K562 (cell line): ENCODE results near the gene IRAK2. TPM values are rescaled to one million over a fixed set of nuclear protein-coding genes. Genes with fewer than 3 reads are reported as not detected.

Experiments
- ATAC-seq: fragments of 200-7000 bp; cut with Tn5 transposase; 3 replicates; pipeline ENCODE4 v1.9.1; 2020; ENCODE audit warnings: moderate library complexity
- BruUV-seq: library from RNA; stranded (reverse); fragments of 400-500 nt; replicated peaks from 2 replicates; lab custom pipeline; 2021; lab: Mats Ljungman, UMichigan
- CTCF ChIA-PET: fragments of 300-600 bp; formaldehyde crosslinking; extraction: SDS; loops from one replicate; lab custom pipeline; 2021; ENCODE audit warnings: low intra/inter-chr PET ratio; lab: Yijun Ruan, JAX
- POLR2A ChIA-PET: fragments of 300-600, 350-650 bp; sonication (Branson Sonifier 250); formaldehyde crosslinking; extraction: SDS; loops from one replicate; lab custom pipeline; 2021; ENCODE audit warnings: antibody characterized with exemption, inconsistent platforms; lab: Yijun Ruan, JAX
- DNase-seq, 4 experiments: peaks; one replicate each; pipeline versions ENCODE4 v3.0.0 to v3.0.0-alpha.2; 2011 to 2018; ENCODE audit warnings: low spot score in 3 of 4, mixed read lengths in 3 of 4; ENCODE audit errors: extremely low read depth in 1 of 4
- FAIRE-seq: peaks from 2 replicates; lab custom pipeline; 2011; peaks lifted over from hg19 to GRCh38; lab: Jason Lieb, UNC
- H2AFZ ChIP-seq: 2 replicates; pipeline ENCODE4 v1.6.0; 2011; ENCODE audit warnings: low read depth, low read length, control low read depth, inconsistent platforms
- H3K27ac ChIP-seq: fragments of 200-600 bp; 3 replicates; pipeline ENCODE4 v1.8.0; 2011; ENCODE audit warnings: low read depth, mild to moderate bottlenecking, control low read depth, inconsistent platforms, low read length, moderate library complexity, mixed read lengths; ENCODE audit errors: extremely low read depth
- H3K27me3 ChIP-seq, 2 experiments: fragments of 300-600 bp in 1 of 2; 2 replicates in 1 of 2; 3 replicates in 1 of 2; pipeline versions ENCODE4 v1.6.0 to v1.8.0; 2011; ENCODE audit warnings: inconsistent platforms in 2 of 2, low read length in 2 of 2, mild to moderate bottlenecking in 1 of 2, mixed read lengths in 1 of 2, moderate library complexity in 1 of 2; ENCODE audit not compliant: control insufficient read depth in 2 of 2, insufficient read depth in 2 of 2
- H3K36me3 ChIP-seq: fragments of 300-600 bp; 3 replicates; pipeline ENCODE4 v1.8.0; 2011; ENCODE audit warnings: mild to moderate bottlenecking, low read length, inconsistent platforms; ENCODE audit not compliant: control insufficient read depth, insufficient read depth
- H3K4me1 ChIP-seq, 2 experiments: fragments of 200-600 bp in 1 of 2; replicated peaks in 1 of 2; 2 replicates in 1 of 2; 3 replicates in 1 of 2; pipeline versions ENCODE4 v1.5.1 to v1.8.0; 2011; ENCODE audit warnings: inconsistent platforms in 2 of 2, low read length in 2 of 2, mild to moderate bottlenecking in 1 of 2, mixed read lengths in 1 of 2, moderate library complexity in 1 of 2; ENCODE audit not compliant: control insufficient read depth in 2 of 2, insufficient read depth in 2 of 2
- H3K4me2 ChIP-seq: 2 replicates; pipeline ENCODE4 v1.6.1; 2011; ENCODE audit warnings: low read length, control low read depth, inconsistent platforms, mixed read lengths; ENCODE audit not compliant: insufficient read depth
- H3K4me3 ChIP-seq: fragments of 200-600 bp; sonication (generic), shearing (Covaris generic); 2 replicates; pipeline ENCODE4 v1.5.1; 2016; ENCODE audit warnings: control low read depth, inconsistent platforms
- H3K79me2 ChIP-seq: fragments of 200-600 bp; 3 replicates; pipeline ENCODE4 v1.8.0; 2011; ENCODE audit warnings: low read length, inconsistent platforms; ENCODE audit not compliant: control insufficient read depth, insufficient read depth
- H3K9ac ChIP-seq, 2 experiments: 2 replicates each; pipeline versions ENCODE4 v1.6.0 to v1.6.1; 2011; ENCODE audit warnings: low read depth in 2 of 2, low read length in 2 of 2, control low read depth in 1 of 2, inconsistent platforms in 1 of 2, mild to moderate bottlenecking in 1 of 2, mixed read lengths in 1 of 2; ENCODE audit not compliant: insufficient read depth in 1 of 2
- H3K9me1 ChIP-seq: one replicate; pipeline ENCODE4 v1.6.0; 2011; ENCODE audit warnings: inconsistent platforms, mild to moderate bottlenecking, low read length, moderate library complexity; ENCODE audit not compliant: control insufficient read depth, insufficient read depth
- H3K9me3 ChIP-seq: replicated peaks from 2 replicates; pipeline ENCODE4 v1.5.1; 2011; ENCODE audit warnings: low read depth, low read length, inconsistent platforms; ENCODE audit not compliant: control insufficient read depth, insufficient read depth
- H4K20me1 ChIP-seq: replicated peaks from 2 replicates; pipeline ENCODE4 v1.6.1; 2011; ENCODE audit warnings: low read length, inconsistent platforms, mixed read lengths; ENCODE audit not compliant: control insufficient read depth, insufficient read depth
- ARID1B ChIP-seq: fragments of 450-650 bp; IDR thresholded peaks from 2 replicates; pipeline ENCODE4 v1.6.1; 2016; ENCODE audit warnings: antibody characterized with exemption, mild to moderate bottlenecking, inconsistent platforms
- C11orf30 ChIP-seq: fragments of 450-650 bp; IDR thresholded peaks from 2 replicates; pipeline ENCODE4 v1.6.1; 2016; ENCODE audit warnings: low read depth, mild to moderate bottlenecking
- CBFA2T3 ChIP-seq: fragments of 450-650 bp; IDR thresholded peaks from 2 replicates; pipeline ENCODE4 v1.6.1; 2017
- CCAR2 ChIP-seq: fragments of 200-400 bp; formaldehyde crosslinking; IDR thresholded peaks from 2 replicates; pipeline ENCODE4 v1.6.1; 2017; ENCODE audit warnings: mild to moderate bottlenecking, low read depth, low read length
- DPF2 ChIP-seq: fragments of 450-650 bp; IDR thresholded peaks from 2 replicates; pipeline ENCODE4 v1.6.1; 2016
- MTA3 ChIP-seq: fragments of 450-650 bp; formaldehyde crosslinking; IDR thresholded peaks from 2 replicates; pipeline ENCODE4 v1.6.1; 2017; ENCODE audit warnings: mild to moderate bottlenecking, borderline replicate concordance
- NFATC3 ChIP-seq: fragments of 450-650 bp; IDR thresholded peaks from 2 replicates; pipeline ENCODE4 v1.6.1; 2017; ENCODE audit warnings: mild to moderate bottlenecking
- NFE2 ChIP-seq: IDR thresholded peaks from 2 replicates; pipeline ENCODE4 v1.6.1; 2014; ENCODE audit warnings: antibody characterized with exemption, low read depth
- RBBP5 ChIP-seq: fragments of 200-600 bp; sonication (generic); IDR thresholded peaks from 2 replicates; pipeline ENCODE4 v1.6.1; 2012; ENCODE audit warnings: borderline replicate concordance, mild to moderate bottlenecking, low read length, control low read depth, inconsistent platforms; ENCODE audit not compliant: insufficient read depth, poor library complexity, severe bottlenecking
- SOX6 ChIP-seq: fragments of 450-650 bp; IDR thresholded peaks from 2 replicates; pipeline ENCODE4 v1.6.1; 2014; ENCODE audit warnings: mild to moderate bottlenecking
- TAF15 ChIP-seq: fragments of 200-400 bp; formaldehyde crosslinking; IDR thresholded peaks from 2 replicates; pipeline ENCODE4 v1.6.1; 2017; ENCODE audit warnings: mild to moderate bottlenecking, low read depth, low read length, moderate library complexity
- TCF3 ChIP-seq: sonication (generic); formaldehyde crosslinking; IDR thresholded peaks from 2 replicates; pipeline ENCODE4 v1.4.0; 2020; ENCODE audit warnings: mild to moderate bottlenecking, missing genetic modification reagents
- ZBTB7A ChIP-seq: IDR thresholded peaks from 2 replicates; pipeline ENCODE4 v1.6.1; 2011; ENCODE audit warnings: low read depth, mild to moderate bottlenecking, low read length, moderate library complexity, borderline replicate concordance; ENCODE audit not compliant: control insufficient read depth
- ZNF263 ChIP-seq: sonication (generic); formaldehyde crosslinking; IDR thresholded peaks from 2 replicates; pipeline ENCODE4 v1.8.0; 2022; ENCODE audit warnings: mild to moderate bottlenecking, missing genetic modification reagents, borderline replicate concordance
- ZNF41 ChIP-seq: fragments of 250-450 bp; sonication (Bioruptor Pico); conservative IDR thresholded peaks from 2 replicates; pipeline ENCODE4 v1.4.0; 2020; ENCODE audit warnings: mild to moderate bottlenecking
- ZNF592 ChIP-seq: fragments of 450-650 bp; IDR thresholded peaks from 2 replicates; pipeline ENCODE4 v1.6.1; 2017; ENCODE audit warnings: antibody characterized with exemption, mild to moderate bottlenecking
- ZNF740 ChIP-seq, 3 experiments: fragments of 200-800 bp in 1 of 3; sonication (Bioruptor generic) in 1 of 3; sonication (generic) in 1 of 3; formaldehyde crosslinking in 1 of 3; IDR thresholded peaks; 2 replicates each; pipeline versions ENCODE4 v1.6.1 to v1.8.0; 2016 to 2022; ENCODE audit warnings: mild to moderate bottlenecking in 2 of 3, missing compliant biosample characterization in 2 of 3, missing genetic modification characterization in 2 of 3, missing genetic modification reagents in 1 of 3
- WGBS: fragments of 100-300 bp; shearing (Covaris generic); methylation state at CpG from one replicate; pipeline ENCODE4 v1.1.6; 2016; ENCODE audit warnings: low coverage, mixed read lengths; ENCODE audit not compliant: insufficient coverage; ENCODE audit errors: missing lambda C conversion rate; 5-methylcytosine and 5-hydroxymethylcytosine counted together
- in situ Hi-C: fragments of 300-500 bp; cut with MboI; formaldehyde crosslinking; loops from 4 replicates; pipeline ENCODE4 v1.15.0; 2018; ENCODE audit warnings: inconsistent platforms, mixed read lengths
- intact Hi-C: fragments of 100-400 bp; cut with micrococcal nuclease; formaldehyde crosslinking; loops from 2 replicates; pipeline ENCODE4 v1.14.2; 2022
- polyA plus RNA-seq, 8 experiments: library from polyadenylated mRNA; depleted of rRNA in 4 of 8; stranded (reverse) in 5 of 8; unstranded in 3 of 8; fragments of >200 nt; fragmentation: Nextera tagmentation in 2 of 8; fragmentation: Illumina TruSeq in 1 of 8; extraction: Ambion mirVana in 2 of 8; extraction: Trizol in 1 of 8; gene quantifications; 2 replicates each; pipeline versions ENCODE4 v1.2.1 to v1.2.3, GENCODE V29; 2011 to 2014; ENCODE audit warnings: inconsistent platforms in 1 of 8, missing spikeins in 1 of 8
- total RNA-seq, 7 experiments: library from RNA; depleted of rRNA in 6 of 7; stranded (reverse); fragments of >200 nt in 6 of 7; fragmentation: Illumina TruSeq in 2 of 7; extraction: Trizol in 2 of 7; gene quantifications; 2 replicates each; pipeline versions ENCODE4 v1.2.1 to v1.2.3, GENCODE V29; 2011 to 2021; ENCODE audit warnings: low replicate concordance in 1 of 7

The IRAK2 gene
- total and polyA plus RNA-seq, 9 of the 15 experiments (the other 6 are each of a cell fraction or from before 2014, with no cell fraction given) = 0.42 to 4.4 (median 2.7) TPM

- DNase-seq (peak in 2 of 4 experiments; percentile 35 to 42), ATAC-seq (peak; percentile 62), FAIRE-seq (no peak)
- intact Hi-C loops = no loop called here
- peak overlapping the region; percentile 50 for H3K4me2 ChIP-seq
- H3K9me3 ChIP-seq = no peaks in the 10 kb centered on the region
- H3K79me2 ChIP-seq = peaks cover 15% of the 10 kb centered on the region
- POLR2A ChIA-PET = interaction anchor here (0.6 to 1.6 kb wide), 10 partner anchors 8 to 127 kb away, joined by 3 to 6 read pairs (median 4); partner anchors contain the start of gene GHRL
- no peaks in the 10 kb centered on the region for H3K9me1 ChIP-seq
- in situ Hi-C loops = no loop called here
- H3K27ac ChIP-seq = peak overlapping the region; percentile 46
- no peak overlapping the region for H3K4me3 ChIP-seq
- peak overlapping the region in 1 of 2 experiments; percentile 17; a peak in 1 of 4 replicates for H3K9ac ChIP-seq
- no peaks in the 10 kb centered on the region for H3K27me3 ChIP-seq
- no TSS peak for BruUV-seq
- no peaks in the 10 kb centered on the region; the same call in 1 of the 2 replicates for H4K20me1 ChIP-seq
- H2AFZ ChIP-seq = no peak overlapping the region
- 58% methylated on average over 13 of the region's 13 CpGs for WGBS
- CTCF ChIA-PET = interaction anchor here (1.2 kb wide), 1 partner anchor 563 kb away, joined by 4 read pairs; no protein-coding TSS in a partner anchor
- peaks cover 88% of the 10 kb centered on the region for H3K36me3 ChIP-seq
- H3K4me1 ChIP-seq = peaks cover 10 to 14% of the 10 kb centered on the region in 2 experiments; a peak in 3 of 5 replicates
- TF ChIP-seq TCF3 (CRISPR knock-in tag) = peak; percentile 52
- TF ChIP-seq ZNF263 (CRISPR knock-in tag) = 0 out of 2 replicates have a peak, but pooled peaks have one; percentile 57
- TF ChIP-seq DPF2 = peak; percentile 41; the same call in 1 of the 2 replicates
- TF ChIP-seq TAF15 = no peak
- no peak for TF ChIP-seq CCAR2
- peak; percentile 76 for TF ChIP-seq NFE2
- peak; percentile 30; the same call in 1 of the 2 replicates for TF ChIP-seq CBFA2T3
- 0 out of 2 replicates have a peak, but pooled peaks have one; percentile 25 for TF ChIP-seq MTA3
- TF ChIP-seq ZNF41 = no peak
- TF ChIP-seq ZBTB7A = peak; percentile 37; the same call in 1 of the 2 replicates
- 0 out of 2 replicates have a peak, but pooled peaks have one; percentile 13 for TF ChIP-seq SOX6
- peak; percentile 69 for TF ChIP-seq C11orf30
- TF ChIP-seq RBBP5 = peak; percentile 37
- no peak for TF ChIP-seq NFATC3
- TF ChIP-seq ZNF592 = peak; percentile 45; the same call in 1 of the 2 replicates
- TF ChIP-seq ARID1B = peak; percentile 58
- peak; percentile 80 for TF ChIP-seq ZNF740 (CRISPR knock-in tag; IDR thresholded peaks at IDR 0.05)
- TF ChIP-seq ZNF740 (tag; IDR thresholded peaks at IDR 0.05) = no peak
These were observed 114.9 kb downstream of the IRAK2 start for GRCh38 chr3:10279384-10280176.
